NCI-H524 (cell line): ENCODE data around the gene NCAM1.
"Not testable (repeated sequence)": the region's sequence is repeated elsewhere in the genome, so short reads cannot be mapped to it uniquely, and the experiment has no call there.

Experiments used
- DNase-seq, 2 experiments: peaks; one replicate each; lab custom pipeline; 2025; lab: John Stamatoyannopoulos, UW

The NCAM1 gene

DNA sequence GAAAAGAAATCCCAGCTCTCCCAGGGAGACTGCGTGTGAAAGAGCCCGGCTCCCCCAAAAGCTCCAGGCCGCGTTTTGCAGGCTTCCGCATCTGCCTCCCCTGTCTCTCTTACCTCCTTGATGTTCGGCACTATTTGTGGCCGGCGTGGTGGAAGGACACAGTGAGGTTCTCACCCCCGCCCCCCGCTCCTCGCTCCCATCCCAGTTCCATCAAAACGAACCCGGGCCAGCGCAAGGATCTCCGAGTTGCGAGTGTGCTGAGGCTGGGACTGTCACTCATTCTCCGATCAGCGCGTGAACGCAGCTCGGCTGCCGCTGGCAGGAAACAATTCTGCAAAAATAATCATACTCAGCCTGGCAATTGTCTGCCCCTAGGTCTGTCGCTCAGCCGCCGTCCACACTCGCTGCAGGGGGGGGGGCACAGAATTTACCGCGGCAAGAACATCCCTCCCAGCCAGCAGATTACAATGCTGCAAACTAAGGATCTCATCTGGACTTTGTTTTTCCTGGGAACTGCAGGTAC is at the start of gene NCAM1:
Gene NCAM1 (plus strand): TSS at position 275 of the 523 bp plus-strand sequence.
- DNase-seq: peak; percentile 93 to 97

DNA sequence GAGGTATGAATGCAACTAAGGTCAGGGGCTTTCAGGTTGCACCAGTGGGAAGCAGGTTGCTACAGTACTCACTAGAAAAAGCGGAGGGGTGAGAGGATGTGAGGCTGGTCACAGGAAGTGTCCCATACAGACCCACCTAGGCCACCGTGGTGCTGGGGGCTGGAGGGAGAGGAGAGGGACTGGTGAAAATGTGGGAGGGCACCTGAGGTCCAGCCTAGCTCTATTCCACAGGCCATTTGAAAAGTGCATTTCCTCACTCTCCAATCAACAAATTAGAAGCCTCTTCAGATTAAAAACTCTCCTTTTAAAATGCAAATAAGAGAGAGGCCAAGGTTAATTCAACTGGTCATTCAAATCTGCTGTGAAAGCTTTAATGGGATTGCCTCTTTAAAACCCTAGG is 38.6 kb upstream of the NCAM1 start:
- no peak for DNase-seq

DNA sequence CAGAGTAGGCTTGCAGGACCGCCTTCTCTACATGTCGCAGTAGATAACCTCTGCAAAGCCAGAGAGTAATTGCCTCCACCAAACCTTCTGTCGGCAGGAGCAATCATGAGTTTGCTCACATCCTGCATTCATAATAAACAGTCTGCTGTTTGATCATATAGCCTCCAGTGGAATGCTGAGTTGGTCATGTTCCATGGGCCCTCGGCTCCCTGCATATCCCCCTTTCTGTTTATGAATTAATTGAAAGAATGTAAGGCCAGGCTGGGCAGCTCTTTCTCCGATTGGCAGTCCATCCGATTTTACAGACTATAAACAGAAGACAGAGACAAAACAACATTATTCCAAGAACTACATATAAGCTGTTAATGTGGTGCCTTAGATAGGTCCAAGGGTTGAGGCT is 36.4 kb upstream of the NCAM1 start:
- DNase-seq: not testable (repeated sequence)

DNA sequence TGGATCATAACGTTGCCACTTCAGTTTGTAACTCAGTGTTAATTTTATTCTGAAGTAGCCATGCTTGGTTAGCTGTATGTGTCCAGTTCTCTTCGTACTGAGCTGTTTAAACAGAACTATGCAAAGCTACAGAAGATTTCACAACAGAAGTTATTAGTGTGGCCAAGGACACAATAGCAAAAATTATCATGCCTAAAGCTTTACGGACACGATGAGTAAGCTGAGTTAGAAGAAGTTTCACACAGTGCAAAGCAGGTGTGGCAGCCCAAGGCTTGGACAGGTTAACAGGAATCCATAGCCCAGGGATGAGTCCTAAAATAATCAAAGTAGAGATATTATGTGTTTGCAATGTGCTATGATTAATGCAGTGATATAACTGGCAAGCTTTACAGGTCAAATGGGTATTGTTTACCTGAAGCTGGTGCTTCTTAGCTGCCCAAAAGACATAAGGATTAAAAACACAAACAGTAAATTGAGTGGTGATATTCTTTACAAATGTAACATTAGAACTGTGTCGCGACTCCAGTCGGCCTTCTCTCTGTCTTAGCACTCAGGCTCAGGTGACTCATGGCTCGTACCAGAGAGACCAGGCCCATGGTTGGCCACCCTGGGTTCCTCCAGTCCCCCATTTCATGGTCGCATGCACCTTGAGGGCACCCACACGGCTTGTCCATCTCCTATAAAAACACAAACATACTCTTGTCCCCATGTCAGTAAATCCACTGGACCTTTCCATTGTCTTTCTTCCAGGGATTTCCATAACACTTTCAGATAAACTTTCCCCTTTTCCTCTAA is 35.5 kb upstream of the NCAM1 start:
- no peak for DNase-seq

DNA sequence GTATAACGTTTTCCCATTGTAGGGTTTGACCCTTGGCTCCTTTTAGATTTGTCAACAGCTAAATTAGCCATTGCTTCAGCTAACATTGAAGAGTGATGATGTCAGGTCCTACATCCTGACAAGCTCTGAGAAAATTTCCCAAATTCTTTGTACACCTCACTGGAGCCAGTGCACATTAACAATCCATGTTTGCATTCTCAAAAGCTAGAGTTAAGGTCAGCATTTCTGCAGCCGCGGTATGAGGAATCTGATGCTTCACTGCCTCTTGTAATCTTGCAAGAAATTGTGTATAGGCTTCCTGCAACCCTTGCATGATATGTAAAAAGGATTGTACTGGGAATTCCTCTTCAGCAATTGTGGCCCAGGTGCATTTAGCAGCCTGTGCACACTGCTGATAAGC is 33.1 kb upstream of the NCAM1 start:
- DNase-seq: no peak

DNA sequence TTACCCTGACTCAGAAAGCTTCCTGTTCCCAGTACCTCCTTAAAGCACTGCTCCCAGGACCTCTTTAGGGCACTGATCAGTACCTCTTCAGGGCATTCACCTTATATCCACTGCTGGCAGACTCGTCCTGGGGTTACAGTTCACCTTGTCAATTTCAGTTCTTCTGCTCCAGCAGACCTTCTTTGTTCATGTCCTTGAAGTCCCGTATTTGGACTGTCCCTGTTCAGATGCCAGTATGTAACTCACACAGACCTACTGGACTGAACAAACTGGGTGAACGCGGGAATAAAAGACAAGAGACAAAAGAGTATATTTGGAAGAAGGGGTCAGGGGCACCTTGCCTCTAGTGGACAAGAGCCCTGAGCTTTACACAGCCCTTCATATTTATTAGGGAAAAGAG is 31.8 kb upstream of the NCAM1 start:
- DNase-seq: no peak

DNA sequence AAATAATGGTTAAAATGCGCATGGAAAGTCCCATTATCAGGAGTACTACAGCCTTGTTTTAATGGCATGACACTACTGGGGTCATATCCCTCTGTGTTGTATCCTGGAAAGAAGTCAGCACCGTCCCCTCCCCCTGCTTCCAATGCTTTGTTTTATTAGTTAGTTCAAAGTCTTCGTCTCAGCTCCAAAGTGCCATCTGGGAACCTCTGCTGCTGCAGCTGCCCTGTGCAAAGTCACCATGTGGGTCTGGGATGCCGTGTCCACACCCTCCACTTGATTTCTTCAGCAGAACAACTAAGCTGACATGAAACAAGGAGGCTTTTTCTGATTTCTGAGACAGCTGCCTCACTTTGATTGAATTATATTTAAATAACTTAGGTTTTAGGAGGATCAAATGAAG is 29.5 kb upstream of the NCAM1 start:
- DNase-seq: peak; percentile 30 to 73

DNA sequence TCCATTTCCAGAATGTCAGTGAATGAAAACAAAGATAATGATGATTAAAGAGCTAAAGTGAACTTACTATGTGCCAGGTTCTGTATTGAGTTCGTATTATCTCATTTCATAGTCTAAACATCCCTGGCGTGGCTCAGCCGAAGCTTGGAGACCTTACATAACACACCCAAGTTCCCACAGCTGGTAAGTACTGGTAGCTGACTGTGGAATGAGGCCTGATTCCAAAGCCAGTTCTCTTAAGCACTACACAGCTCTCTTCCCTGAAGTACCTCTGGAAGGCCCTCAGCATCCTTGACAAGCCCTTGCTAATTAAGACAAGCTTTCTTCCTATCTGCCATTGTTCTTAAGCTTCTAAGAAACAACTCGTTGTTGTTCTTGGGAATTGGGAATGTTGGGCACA is 28.6 kb upstream of the NCAM1 start:
- peak in 1 of 2 experiments; percentile 44 for DNase-seq

DNA sequence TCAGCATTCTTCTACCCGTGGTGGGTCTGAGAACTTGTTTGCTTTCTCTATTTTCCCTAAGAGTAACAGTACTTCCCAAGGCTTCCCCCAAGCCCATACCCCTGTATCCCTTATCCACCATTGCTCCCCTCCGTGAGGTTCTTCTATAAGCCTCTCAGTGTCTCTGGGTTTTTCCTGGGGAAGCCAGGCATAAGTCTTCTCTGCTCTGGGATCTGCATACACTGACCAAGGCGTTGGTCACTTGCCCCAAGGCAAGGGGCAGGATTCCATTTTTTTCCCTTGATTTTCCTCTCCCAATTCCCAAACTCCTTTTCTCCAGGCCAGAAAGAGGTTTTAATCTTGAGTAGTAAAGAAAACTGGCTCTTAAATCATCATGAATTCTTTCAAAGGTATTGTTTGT is 27.2 kb upstream of the NCAM1 start:
- no peak for DNase-seq

DNA sequence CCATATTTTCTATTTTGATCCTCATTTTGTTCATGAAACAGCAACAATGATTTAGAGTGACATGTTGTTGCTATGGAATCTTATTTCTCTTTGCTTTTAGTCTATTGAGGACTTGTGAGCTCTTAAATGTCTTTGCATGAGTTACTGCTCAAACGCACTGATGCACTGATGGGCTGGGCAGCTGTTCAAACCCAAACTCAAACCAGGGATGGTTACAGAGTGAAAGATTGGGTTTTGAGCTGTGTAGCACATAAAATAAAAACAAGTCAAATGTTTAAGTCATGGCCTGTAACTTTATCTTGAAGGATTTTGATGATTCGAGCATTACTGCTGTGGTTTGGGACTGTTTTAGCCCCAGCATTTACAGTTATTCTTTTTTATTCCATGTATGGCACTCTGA is 20.1 kb upstream of the NCAM1 start:
- DNase-seq: no peak

DNA sequence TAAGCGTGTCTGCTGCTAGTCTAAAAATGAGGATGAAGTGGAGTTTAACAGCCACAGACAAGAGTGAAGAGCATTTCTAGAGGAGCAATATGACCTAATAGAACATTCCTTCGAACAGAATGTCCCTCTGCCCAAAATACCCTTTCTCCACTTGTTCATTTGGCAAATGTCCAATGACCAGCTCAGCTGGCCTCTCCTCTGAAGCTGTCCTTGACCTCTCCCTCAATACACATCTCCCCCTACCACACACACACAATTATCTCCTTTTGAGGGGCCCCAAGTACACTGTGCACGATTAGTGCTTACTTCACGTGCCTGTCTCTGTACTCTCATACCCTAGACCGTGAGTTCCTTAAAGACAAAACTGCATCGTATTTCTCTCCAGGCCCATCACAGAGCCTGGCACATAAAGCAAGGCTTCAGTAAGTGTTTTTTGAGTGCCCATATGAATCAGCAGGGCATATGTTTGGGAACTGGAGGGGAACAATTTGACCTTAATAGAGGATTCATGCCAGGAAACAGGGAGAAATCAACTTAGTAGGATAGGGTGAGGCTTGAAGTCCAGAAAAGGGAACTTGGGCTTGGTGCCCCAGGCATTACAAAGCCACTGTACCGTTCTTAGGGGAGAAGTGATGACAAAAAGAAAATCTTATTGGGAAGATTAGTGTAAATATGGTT is 18.1 kb upstream of the NCAM1 start:
- peak in 1 of 2 experiments; percentile 19 for DNase-seq

DNA sequence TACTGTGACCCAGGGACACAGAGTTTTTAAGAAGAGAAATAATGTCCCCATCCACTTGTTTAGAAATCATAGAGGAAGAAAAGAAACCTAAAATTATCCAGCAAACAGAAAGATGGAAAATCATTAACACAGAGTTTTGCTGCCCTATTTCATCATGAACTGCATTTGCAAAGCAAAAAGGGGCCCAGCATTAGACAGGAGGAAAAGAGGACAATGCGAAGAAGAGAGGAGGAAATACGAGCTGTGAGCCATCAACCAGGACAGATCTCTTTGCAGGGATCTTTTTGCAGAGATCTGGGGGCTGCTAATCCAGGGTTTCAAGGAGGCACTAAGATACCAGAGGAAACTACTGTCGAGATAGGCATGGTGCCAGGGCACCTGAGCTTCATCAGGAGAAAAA is 14.4 kb upstream of the NCAM1 start:
- DNase-seq: no peak

DNA sequence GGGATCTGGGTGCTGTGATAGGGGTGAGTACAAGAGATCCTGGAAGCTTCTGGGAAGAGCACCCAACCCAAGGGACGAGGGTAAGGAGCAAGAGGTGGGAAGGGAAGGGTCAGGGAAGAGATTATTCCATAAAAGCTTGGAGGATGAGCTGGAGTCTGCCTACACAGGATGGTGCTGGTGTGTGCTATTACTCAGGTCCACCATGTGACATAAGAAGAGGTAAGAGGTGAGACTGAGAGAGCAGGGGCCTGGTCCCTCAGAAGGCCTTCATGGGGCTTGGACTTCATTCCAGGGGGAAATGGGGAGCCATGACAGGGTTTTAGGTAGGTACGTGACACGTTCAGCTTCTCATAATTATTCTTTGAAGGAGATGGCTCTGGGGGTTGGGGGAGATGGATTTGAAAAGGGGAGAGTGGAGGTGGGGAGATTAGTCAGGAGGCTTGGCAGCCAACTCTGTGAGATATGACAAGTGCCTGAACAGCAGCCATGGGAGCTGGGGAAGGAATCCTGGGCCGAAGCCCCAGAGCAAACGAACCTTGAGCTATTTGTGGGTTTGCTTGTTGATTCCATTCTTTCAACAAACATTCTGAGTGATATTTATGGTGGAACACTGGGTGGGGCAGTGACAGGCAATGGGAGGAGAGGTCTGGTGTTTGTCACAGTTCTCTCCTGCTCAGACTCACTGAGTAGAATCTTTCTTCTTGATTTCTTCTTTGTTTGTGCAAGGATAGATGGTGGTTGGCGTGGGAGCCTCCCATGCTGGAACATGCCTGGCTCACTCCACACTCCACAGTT is 11.2 kb upstream of the NCAM1 start:
- no peak for DNase-seq

DNA sequence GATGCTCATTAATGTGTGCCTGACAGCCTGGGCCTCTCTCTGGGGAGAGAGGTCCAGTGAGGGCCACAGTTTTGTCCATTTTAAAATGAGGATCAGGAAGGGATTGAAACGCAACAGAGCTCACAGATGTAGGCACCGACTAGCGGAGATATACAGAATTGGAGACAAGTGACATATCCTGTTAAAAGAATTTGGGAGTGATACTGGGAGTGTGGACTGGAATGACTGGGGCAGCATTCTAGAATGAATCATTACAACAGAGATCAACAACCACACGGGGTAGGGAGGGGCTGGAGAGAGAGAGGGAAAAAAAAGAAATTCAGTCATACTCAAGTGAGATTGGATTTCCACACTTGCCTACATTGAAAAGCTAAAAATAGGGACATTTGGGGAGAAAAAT is 2.5 kb upstream of the NCAM1 start:
- DNase-seq: peak in 1 of 2 experiments; percentile 34

DNA sequence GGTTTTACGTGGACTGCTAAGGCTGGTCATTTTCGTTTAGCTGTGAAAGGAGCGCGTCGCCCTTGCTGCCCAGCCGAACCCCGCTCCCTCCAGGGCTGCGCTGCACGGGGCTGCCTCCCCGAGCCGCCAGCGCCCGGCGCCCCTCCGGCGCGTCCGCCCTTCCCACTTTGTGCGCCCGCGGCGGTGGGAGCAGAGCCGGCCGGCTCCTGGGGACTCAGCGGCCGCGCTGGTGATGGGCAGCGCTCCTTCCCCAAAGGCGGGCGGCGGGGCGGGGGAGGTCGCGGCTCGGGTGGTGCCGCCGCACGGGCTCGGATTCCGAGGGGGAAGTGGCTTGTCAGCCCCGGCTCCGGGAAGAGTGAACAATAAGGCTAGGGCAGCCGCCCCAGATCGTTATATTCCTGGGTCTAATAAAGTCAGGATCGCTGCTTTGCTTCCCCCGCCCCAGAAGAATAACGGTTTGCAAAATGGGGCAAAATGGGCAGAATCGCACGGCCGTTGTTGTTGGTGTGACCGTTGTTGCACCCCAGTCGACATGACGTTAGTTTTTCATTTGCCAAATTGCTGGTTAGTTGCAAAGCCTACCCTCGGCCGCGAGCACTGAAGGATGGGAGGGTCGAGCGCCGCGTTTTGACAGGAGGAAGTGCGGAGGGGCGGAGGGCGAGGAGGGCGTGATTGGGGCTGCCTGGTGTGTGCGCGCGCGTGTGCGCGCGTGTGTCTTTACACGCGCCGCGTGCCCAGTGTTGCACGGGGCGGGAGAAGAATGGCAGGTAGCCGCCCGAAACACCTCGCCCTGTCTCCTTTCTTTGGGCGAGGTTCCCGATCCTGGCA is 745 bp downstream of the NCAM1 start:
- DNase-seq: peak; percentile 38 to 64

DNA sequence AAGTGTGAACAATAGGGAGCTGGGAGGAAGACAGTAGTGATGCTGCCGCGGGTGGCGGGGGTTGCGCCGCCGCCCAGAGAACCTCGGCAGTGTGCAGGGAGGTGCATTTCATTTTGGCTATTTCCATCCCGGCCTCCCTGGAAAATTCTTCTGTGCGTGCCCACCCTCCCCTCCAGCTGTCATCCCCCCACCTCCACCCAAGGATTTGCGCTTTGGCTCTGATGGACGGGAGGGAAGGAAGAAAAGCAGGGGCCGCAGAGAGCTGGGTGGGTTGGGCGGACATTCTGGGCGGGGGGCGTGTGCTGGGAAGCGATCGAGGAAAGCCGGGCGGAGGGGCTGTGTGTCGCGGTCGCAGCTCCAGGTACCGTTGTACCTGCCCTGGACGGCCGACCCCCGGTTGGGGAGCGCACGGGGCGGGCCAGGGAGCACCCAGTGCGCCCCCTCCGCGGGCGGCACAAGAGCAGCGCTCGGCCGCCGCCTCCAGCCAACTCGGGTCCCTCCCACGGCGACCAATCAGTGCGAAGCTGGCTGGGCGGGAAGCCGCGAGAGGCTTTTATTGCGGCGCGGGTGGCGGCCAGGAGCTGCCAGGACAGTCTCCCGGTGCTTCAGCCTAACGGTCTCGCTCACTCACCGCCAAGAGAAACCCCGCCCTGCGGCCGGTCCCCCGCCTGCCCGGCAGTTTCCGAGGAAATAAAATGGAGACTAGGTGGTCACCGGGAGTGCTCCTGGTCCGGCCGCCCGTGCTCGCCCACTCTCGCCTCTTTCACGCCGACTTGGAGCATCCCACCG is 1.6 kb downstream of the NCAM1 start:
- peak; percentile 77 to 88 for DNase-seq

DNA sequence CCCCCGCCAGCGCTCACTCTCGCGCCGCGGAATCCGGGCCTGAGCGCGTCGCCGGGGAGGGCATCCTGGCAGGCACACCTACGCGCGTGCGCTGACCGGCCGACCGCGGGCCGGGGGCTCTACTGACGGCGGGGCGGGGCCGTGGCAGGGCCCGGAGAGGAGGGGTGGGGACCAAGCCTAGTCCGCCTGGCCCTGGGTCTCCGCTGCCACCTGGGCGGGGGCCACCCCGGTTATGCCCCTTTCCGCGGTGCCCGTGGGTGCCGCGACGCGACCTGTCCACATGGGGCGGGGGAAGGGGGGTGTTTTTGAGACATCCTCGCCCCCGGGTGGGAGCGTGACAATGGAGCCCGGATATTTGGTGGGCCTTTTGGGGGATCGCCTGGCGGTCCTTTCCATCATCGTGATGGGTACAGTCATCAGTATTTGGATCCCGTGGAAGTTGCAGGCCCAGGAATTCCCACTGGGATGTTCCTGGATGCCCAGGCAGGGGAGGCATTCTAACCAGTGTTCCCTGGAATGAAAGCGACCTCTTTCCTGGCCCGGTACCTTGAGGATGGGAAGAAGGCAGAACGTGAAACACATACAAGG is 2.2 kb downstream of the NCAM1 start:
- DNase-seq: peak; percentile 70 to 80

DNA sequence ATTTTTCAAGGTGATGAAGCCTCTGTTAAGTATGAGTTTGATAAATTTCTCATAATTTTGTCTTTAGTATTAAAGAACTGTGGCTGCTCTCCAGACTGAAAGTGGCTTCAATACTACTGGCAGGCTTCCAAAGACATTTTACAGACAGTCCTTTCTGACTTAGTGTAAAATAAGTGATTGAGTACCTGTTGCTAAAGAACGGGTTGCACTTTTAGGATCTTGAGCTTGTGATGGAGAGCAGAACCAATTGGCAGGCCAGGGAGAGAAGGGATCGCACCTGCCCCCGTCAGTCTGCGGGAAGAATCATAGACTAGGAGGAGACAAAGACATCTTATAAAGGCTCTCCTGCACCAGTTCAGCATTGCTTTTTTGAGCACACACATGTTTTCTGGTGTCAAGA is 4.4 kb downstream of the NCAM1 start:
- DNase-seq: peak; percentile 30 to 75

DNA sequence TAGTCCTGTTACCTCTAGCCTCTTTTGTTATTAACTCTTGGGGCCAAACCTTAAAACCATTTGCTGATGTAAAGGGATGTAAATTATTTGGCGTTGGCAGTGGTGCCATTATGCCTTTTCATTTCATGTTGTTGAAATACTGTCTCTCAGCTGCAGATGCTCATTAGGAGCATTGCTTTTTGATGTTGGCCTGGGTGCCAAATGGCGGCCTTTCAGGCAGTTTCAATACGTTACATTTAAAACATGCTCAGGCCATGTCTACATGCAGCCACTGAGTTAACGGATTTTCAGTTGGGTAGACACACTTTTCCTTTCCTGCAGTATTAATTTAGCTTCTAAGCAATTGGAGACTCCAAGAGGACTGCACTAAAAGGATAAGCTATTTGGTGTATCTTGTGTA is 5.3 kb downstream of the NCAM1 start:
- no peak for DNase-seq

DNA sequence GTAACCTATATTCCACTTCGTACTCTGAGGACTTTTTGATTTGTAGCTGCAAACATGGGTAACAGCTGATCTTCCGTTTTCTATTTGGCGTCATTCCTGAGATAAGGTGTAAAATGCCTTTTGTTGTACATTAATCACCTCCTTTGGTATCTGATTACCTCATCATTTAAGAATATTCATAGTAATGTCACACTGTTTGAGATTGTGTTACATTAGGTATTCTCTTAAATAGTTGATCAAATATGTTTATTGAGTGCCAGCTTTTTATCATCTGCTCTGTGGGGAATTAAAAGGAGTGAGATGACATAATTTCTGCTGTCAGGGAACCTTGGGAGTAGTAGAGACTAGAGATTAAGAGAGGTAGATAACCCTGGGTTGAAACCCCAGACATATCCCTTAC is 5.9 kb downstream of the NCAM1 start:
- DNase-seq: no peak
